Measurements from ENCODE around the gene OR6N1. TPM values are rescaled to one million over a fixed set of nuclear protein-coding genes. Genes with fewer than 3 reads are reported as not detected.

Gene OR6N1
- total RNA-seq, 1 donor from 2014 or later = not detected

GRCh38 chr1:158752155-158752712 lies 19.8 kb downstream of the OR6N1 start:
- DNase-seq (ENCODE audit: low read depth) = no peak

- DNase-seq (ENCODE audit: low read depth) = no peak
These were observed 36.1 kb downstream of the OR6N1 start for GRCh38 chr1:158735848-158736247.

GRCh38 chr1:158732524-158732923 lies 39.5 kb downstream of the OR6N1 start:
- DNase-seq (ENCODE audit: low read depth) = no peak

- no peak for DNase-seq (ENCODE audit: low read depth)
These were observed 40.3 kb downstream of the OR6N1 start for GRCh38 chr1:158731707-158732106.

GRCh38 chr1:158730453-158730852 lies 41.5 kb downstream of the OR6N1 start:
- DNase-seq (ENCODE audit: low read depth) = no peak

GRCh38 chr1:158728510-158729225 lies 43.3 kb downstream of the OR6N1 start:
- no peak for DNase-seq (ENCODE audit: low read depth)

GRCh38 chr1:158724442-158724841 lies 47.6 kb downstream of the OR6N1 start:
- no peak for DNase-seq (ENCODE audit: low read depth)

- DNase-seq (ENCODE audit: low read depth) = no peak
These were observed 51.4 kb downstream of the OR6N1 start, which contains the start of gene OR6K3 for GRCh38 chr1:158720620-158721019. Gene OR6K3 (minus strand): TSS chr1:158720720. CDS start chr1:158718115, 2,605 bp downstream.

GRCh38 chr1:158719664-158720063 lies 52.3 kb downstream of the OR6N1 start:
- no peak for DNase-seq (ENCODE audit: low read depth)

- DNase-seq (ENCODE audit: low read depth) = no peak
These were observed 54.7 kb downstream of the OR6N1 start for GRCh38 chr1:158717344-158717743.

GRCh38 chr1:158716335-158716734 lies 55.7 kb downstream of the OR6N1 start:
- DNase-seq (ENCODE audit: low read depth) = peak; percentile 1

GRCh38 chr1:158714754-158715153 lies 57.2 kb downstream of the OR6N1 start:
- no peak for DNase-seq (ENCODE audit: low read depth)

Other genes with a start within 250 kb of the OR6N1 start
- not detected in 2 replicates for gene OR6Y1, start 217.8 kb downstream of the OR6N1 start, total RNA-seq
- gene OR6P1, start 201.6 kb downstream of the OR6N1 start, total RNA-seq = not detected in 2 replicates
- not detected in 2 replicates for gene OR10X1, start 192.3 kb downstream of the OR6N1 start, total RNA-seq
- not detected in 2 replicates for gene OR10Z1, start 166.9 kb downstream of the OR6N1 start, total RNA-seq
- gene SPTA1, start 85.5 kb downstream of the OR6N1 start, total RNA-seq = under 0.01 TPM in 1 of 2 replicates, not detected in the other
- not detected in 2 replicates for gene OR6K2, start 71.5 kb downstream of the OR6N1 start, total RNA-seq
- gene OR6K3, start 51.5 kb downstream of the OR6N1 start, total RNA-seq = not detected in 2 replicates
- gene OR6K6, start 17.5 kb downstream of the OR6N1 start, total RNA-seq = not detected in 2 replicates
- not detected in 2 replicates for gene OR6N2, start 9.0 kb upstream of the OR6N1 start, total RNA-seq
- gene MNDA, start 59.2 kb upstream of the OR6N1 start, total RNA-seq = not detected in 2 replicates
- gene PYHIN1, start 159.4 kb upstream of the OR6N1 start, total RNA-seq = not detected in 2 replicates
- gene IFI16, start 237.7 kb upstream of the OR6N1 start, total RNA-seq = 8.7 and 25.6 TPM in 2 replicates